ENCODE data around the gene TUBGCP2. TPM values are rescaled to one million over a fixed set of nuclear protein-coding genes. Genes with fewer than 3 reads are reported as not detected.
A peak's percentile ranks its signal among the peaks of the same experiment; 100 is the strongest.

TUBGCP2 gene
- total and polyA plus RNA-seq, 7 donors: 20.3 to 53.2 (median 33.8) TPM

DNA sequence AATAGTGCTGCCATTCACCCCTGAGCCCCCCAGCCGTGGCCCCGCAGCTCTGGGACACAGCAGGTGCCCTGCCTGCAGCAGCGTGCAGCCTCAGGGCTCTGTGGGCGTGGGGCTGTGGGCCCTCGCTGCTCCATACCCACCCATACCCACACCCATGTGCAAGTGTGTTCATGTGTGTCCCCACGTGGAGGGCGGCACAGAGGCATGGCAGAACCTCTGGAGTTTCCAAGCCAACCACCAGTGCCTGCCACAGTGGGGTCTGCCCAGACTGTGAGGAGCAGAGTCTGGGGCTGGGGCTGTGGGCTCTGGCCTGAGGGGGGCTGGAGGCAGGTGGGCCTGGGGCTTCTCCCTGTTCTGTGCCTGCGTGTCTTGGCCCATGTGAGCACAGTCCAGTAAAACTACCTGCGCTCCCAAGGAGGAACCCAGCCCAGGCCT, 40.9 kb upstream of the TUBGCP2 start:
- TF ChIP-seq, protein P1, sequence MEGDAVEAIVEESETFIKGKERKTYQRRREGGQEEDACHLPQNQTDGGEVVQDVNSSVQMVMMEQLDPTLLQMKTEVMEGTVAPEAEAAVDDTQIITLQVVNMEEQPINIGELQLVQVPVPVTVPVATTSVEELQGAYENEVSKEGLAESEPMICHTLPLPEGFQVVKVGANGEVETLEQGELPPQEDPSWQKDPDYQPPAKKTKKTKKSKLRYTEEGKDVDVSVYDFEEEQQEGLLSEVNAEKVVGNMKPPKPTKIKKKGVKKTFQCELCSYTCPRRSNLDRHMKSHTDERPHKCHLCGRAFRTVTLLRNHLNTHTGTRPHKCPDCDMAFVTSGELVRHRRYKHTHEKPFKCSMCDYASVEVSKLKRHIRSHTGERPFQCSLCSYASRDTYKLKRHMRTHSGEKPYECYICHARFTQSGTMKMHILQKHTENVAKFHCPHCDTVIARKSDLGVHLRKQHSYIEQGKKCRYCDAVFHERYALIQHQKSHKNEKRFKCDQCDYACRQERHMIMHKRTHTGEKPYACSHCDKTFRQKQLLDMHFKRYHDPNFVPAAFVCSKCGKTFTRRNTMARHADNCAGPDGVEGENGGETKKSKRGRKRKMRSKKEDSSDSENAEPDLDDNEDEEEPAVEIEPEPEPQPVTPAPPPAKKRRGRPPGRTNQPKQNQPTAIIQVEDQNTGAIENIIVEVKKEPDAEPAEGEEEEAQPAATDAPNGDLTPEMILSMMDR (IDR thresholded peaks at IDR 0.05): no peak
- WGBS, 3 donors: 61 to 64% (median 63%) methylated on average over 8 to 9 of the region's 9 CpGs
- DNase-seq (peak in 1 of 2 donors; percentile 30), ATAC-seq (peak in 1 of 4 donors; percentile 16)
- intact Hi-C loops (cut with DNase I): no loop called here
- Histone ChIP-seq H3K36me3 (ENCODE audit: insufficient read depth in 1 of 2, low read depth in 1 of 2) (no peaks in the 10 kb centered on the region), H3K27me3 (ENCODE audit: insufficient read depth in 3 of 3, low read length in 2 of 3) (peaks cover 0 to 48% (median 11%) of the 10 kb centered on the region in 3 donors), H3K27ac (no peak overlapping the region), H3K4me3 (no peak overlapping the region), H3K9me3 (no peaks in the 10 kb centered on the region), H3K4me1 (no peaks in the 10 kb centered on the region)

DNA sequence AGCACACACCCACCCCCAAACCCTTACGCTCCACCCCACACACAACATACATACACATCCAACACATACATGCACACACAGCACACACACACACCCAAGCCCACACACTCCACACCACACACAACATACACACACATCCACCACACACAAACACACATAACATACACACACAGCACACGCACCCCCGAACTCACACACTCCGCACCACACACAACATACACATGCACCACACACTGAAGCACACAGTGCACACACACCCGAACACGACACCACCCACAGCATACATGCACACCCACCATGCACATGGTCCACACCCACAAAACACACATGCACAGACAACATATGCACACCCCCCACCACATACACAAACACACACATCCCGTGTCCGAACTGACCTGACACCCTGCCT, 40.5 kb upstream of the TUBGCP2 start:
- no peaks in the 10 kb centered on the region for H3K36me3 ChIP-seq (ENCODE audit: insufficient read depth in 1 of 2, low read depth in 1 of 2)
- H3K4me3 ChIP-seq: no peak overlapping the region
- H3K4me1 ChIP-seq: no peaks in the 10 kb centered on the region
- no peak overlapping the region for H3K27ac ChIP-seq
- TF ChIP-seq, protein P1 (IDR thresholded peaks at IDR 0.05): no peak
- DNase-seq (no peak), ATAC-seq (no peak)
- peaks cover 0 to 51% (median 11%) of the 10 kb centered on the region in 3 donors for H3K27me3 ChIP-seq (ENCODE audit: insufficient read depth in 3 of 3, low read length in 2 of 3)
- intact Hi-C loops (cut with DNase I): no loop called here
- WGBS, 3 donors: 81 to 85% (median 82%) methylated on average over 8 of the region's 8 CpGs
- H3K9me3 ChIP-seq: no peaks in the 10 kb centered on the region

DNA sequence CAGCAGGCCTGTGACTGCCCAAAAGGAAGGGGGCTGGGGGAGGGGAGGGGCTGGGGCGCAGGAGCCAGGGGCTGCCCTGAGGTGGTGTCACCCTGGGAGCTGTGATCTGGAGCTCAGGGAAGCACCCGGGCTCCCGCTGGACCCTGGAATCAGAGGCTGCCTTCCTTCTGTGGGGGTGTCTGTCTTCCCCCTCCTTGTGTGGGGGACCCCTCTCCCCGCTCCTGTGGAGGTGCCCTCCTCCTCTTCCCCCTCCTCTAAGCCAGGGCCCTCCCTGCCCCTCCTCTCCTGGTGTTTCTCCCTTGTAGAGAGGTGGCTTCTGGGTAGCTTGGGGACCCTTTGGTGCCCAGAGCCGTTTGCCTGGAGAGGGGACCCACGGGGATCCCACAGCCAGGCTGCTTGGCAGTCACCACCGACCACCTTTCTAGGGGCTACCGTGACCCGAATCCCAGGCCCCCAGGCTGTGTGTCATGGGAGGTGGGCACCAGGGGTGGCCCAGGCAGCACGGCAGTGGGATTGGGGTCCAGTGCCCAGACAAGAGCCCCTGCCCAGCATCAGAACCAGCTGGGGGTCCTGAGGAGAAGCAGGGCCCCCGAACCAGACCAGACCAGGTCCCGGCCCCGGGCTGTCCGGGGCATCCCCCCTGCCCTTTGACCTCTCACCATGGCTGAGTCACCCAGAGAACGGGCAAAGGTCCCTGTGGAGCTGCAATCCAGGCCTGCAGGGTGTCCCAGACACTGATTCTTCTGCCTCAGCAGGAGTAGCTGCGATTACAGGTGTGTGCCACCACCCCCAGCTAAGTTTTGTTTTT, 39.2 kb upstream of the TUBGCP2 start:
- H3K27ac ChIP-seq: no peak overlapping the region
- H3K4me3 ChIP-seq: no peak overlapping the region
- 49 to 58% (median 53%) methylated on average over 15 to 16 of the region's 16 CpGs for WGBS, 3 donors
- H3K9me3 ChIP-seq: no peaks in the 10 kb centered on the region
- peaks cover 0 to 61% (median 14%) of the 10 kb centered on the region in 3 donors for H3K27me3 ChIP-seq (ENCODE audit: insufficient read depth in 3 of 3, low read length in 2 of 3)
- TF ChIP-seq, protein P1 (IDR thresholded peaks at IDR 0.05): no peak
- no peak for DNase-seq
- intact Hi-C loops (cut with DNase I): no loop called here
- no peak for ATAC-seq
- no peaks in the 10 kb centered on the region for H3K4me1 ChIP-seq
- no peaks in the 10 kb centered on the region for H3K36me3 ChIP-seq (ENCODE audit: insufficient read depth in 1 of 2, low read depth in 1 of 2)

DNA sequence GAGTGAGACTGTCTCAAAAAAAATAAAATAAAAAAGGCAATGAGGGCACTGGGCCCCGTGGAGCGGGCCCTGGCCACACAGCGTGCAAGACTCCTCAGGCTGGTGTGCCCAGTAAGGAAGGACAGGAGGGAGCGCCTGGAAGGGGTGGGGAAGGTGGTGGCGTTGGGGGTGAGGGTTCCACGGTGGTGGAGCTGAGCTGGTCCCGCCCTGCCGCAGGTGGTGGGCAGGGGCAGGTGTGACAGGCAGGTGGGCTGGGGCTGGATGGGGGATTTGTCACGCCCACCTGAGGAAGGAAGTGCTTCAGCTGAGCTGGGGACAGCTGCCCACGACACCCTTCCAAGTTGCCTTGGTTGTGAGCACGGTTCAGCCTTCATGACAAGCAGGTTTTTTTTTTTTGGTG, 37.7 kb upstream of the TUBGCP2 start:
- no peak overlapping the region for H3K27ac ChIP-seq
- H3K36me3 ChIP-seq (ENCODE audit: insufficient read depth in 1 of 2, low read depth in 1 of 2): no peaks in the 10 kb centered on the region
- DNase-seq (peak in 1 of 2 donors; percentile 11), ATAC-seq (no peak)
- TF ChIP-seq, protein P1 (IDR thresholded peaks at IDR 0.05): no peak
- intact Hi-C loops (cut with DNase I): no loop called here
- H3K4me1 ChIP-seq: no peaks in the 10 kb centered on the region
- 51 to 56% (median 51%) methylated on average over 11 of the region's 11 CpGs for WGBS, 3 donors
- H3K9me3 ChIP-seq: no peaks in the 10 kb centered on the region
- no peak overlapping the region for H3K4me3 ChIP-seq
- peaks cover 0 to 76% (median 14%) of the 10 kb centered on the region in 3 donors for H3K27me3 ChIP-seq (ENCODE audit: insufficient read depth in 3 of 3, low read length in 2 of 3)

All from psoas muscle (tissue), 8 donors.